Lung (tissue), 12 donors: ENCODE data around the gene FLNB. TPM values are rescaled to one million over a fixed set of nuclear protein-coding genes. Genes with fewer than 3 reads are reported as not detected.
A peak's percentile ranks its signal among the peaks of the same experiment; 100 is the strongest.

Experiments used
- ATAC-seq: fragments of 200-7000 bp; cut with Tn5 transposase; one replicate; pipeline ENCODE4 v1.9.1; 2020; ENCODE audit warnings: moderate number of reproducible peaks; ENCODE audit not compliant: insufficient read depth, low FRiP score
- DNase-seq, 3 donors: peaks; one replicate each; pipeline ENCODE4 v3.0.0-alpha.2; 2013 to 2017
- H3K27ac ChIP-seq, 2 donors: one replicate each; pipeline ENCODE4 v1.5.1; 2013; ENCODE audit warnings: mild to moderate bottlenecking in 2 of 2, moderate library complexity in 2 of 2, control low read depth in 1 of 2, inconsistent platforms in 1 of 2, low read depth in 1 of 2, low read length in 1 of 2
- H3K27me3 ChIP-seq, 3 donors: one replicate each; pipeline ENCODE4 v1.5.1; 2013; ENCODE audit warnings: low read length in 2 of 3; ENCODE audit not compliant: control insufficient read depth in 3 of 3, insufficient read depth in 3 of 3
- H3K36me3 ChIP-seq, 4 donors: one replicate each; pipeline ENCODE4 v1.5.1; 2013; ENCODE audit warnings: low read length in 4 of 4, mild to moderate bottlenecking in 1 of 4, moderate library complexity in 1 of 4; ENCODE audit not compliant: control insufficient read depth in 4 of 4, insufficient read depth in 4 of 4
- H3K4me1 ChIP-seq, 5 donors: one replicate each; pipeline ENCODE4 v1.5.1; 2013; ENCODE audit warnings: low read length in 5 of 5, mild to moderate bottlenecking in 2 of 5, moderate library complexity in 1 of 5; ENCODE audit not compliant: control insufficient read depth in 5 of 5, insufficient read depth in 5 of 5
- H3K4me3 ChIP-seq: one replicate; pipeline ENCODE4 v1.5.1; 2013; ENCODE audit warnings: mild to moderate bottlenecking, control low read depth, moderate library complexity
- H3K9ac ChIP-seq, 2 donors: one replicate each; pipeline ENCODE4 v1.5.1; 2013; ENCODE audit warnings: low read length in 2 of 2, control low read depth in 1 of 2; ENCODE audit not compliant: insufficient read depth in 1 of 2
- H3K9me3 ChIP-seq, 4 donors: one replicate each; pipeline ENCODE4 v1.5.1; 2013; ENCODE audit warnings: low read length in 3 of 4, mild to moderate bottlenecking in 1 of 4, moderate library complexity in 1 of 4; ENCODE audit not compliant: control insufficient read depth in 4 of 4, insufficient read depth in 3 of 4
- CTCF ChIP-seq: IDR thresholded peaks from 2 replicates; pipeline ENCODE4 v1.5.1; 2012; ENCODE audit warnings: mild to moderate bottlenecking; ENCODE audit errors: control extremely low read depth, extremely low read depth
- WGBS, 2 donors: extraction: QIAGEN DNeasy Blood & Tissue Kit; methylation state at CpG; one replicate each; pipeline ENCODE4 v1.1.7; 2013; 5-methylcytosine and 5-hydroxymethylcytosine counted together
- polyA plus RNA-seq, 2 donors: library from polyadenylated mRNA; stranded (reverse); fragments of 200-250 nt; gene quantifications; one replicate each; pipeline ENCODE4 v1.2.1, GENCODE V29; 2013
- total RNA-seq, 2 donors: library from RNA; depleted of rRNA in 1 of 2; stranded (reverse); fragments of >200 nt in 1 of 2; gene quantifications; one replicate each; pipeline ENCODE4 v1.2.1, GENCODE V29; 2014 to 2021
- donor health status: control.
- donor health status: control.
- donor health status: Bipolar disorder and iron deficiency.
- donor health status: healthy.
- donor health status: DM: yes; HTN: yes; CAD: no.

The FLNB gene
- total and polyA plus RNA-seq, 4 donors: 32.4 to 122 (median 93.7) TPM

- H3K9ac ChIP-seq: no peak overlapping the region
These were observed 48.6 kb upstream of the FLNB start for GRCh38 chr3:57959423-57960173.

GRCh38 chr3:57960174-57960505, 48.1 kb upstream of the FLNB start:
- Histone ChIP-seq H3K27ac (peak overlapping the region in 1 of 2 donors; percentile 25), H3K9me3 (no peaks in the 10 kb centered on the region), H3K9ac (no peak overlapping the region), H3K4me3 (no peak overlapping the region), H3K36me3 (no peaks in the 10 kb centered on the region), H3K27me3 (no peaks in the 10 kb centered on the region), H3K4me1 (peaks cover 0 to 18% (median 3%) of the 10 kb centered on the region in 5 donors)
- no peak for TF ChIP-seq CTCF
- ATAC-seq (no peak), DNase-seq (no peak)
- WGBS, 2 donors: 72 to 80% methylated on average over 4 of the region's 4 CpGs

More at GRCh38 chr3:57959423-57960173, 48.6 kb upstream of the FLNB start:
- Histone ChIP-seq H3K9me3 (no peaks in the 10 kb centered on the region), H3K36me3 (no peaks in the 10 kb centered on the region), H3K27me3 (no peaks in the 10 kb centered on the region), H3K27ac (peak overlapping the region in 1 of 2 donors; percentile 64), H3K4me1 (peaks cover 0 to 18% (median 3%) of the 10 kb centered on the region in 5 donors), H3K4me3 (no peak overlapping the region)
- 38 to 55% methylated on average over 19 of the region's 19 CpGs for WGBS, 2 donors
- no peak for DNase-seq
- no peak for TF ChIP-seq CTCF
- ATAC-seq: peak; percentile 32

- 78 to 84% methylated on average over 21 of the region's 21 CpGs for WGBS, 2 donors
- peaks cover 0 to 18% (median 3%) of the 10 kb centered on the region in 5 donors for H3K4me1 ChIP-seq
- no peak overlapping the region for H3K9ac ChIP-seq
- H3K36me3 ChIP-seq: no peaks in the 10 kb centered on the region
- TF ChIP-seq CTCF: no peak
- ATAC-seq (no peak), DNase-seq (no peak)
- H3K4me3 ChIP-seq: no peak overlapping the region
- no peak overlapping the region for H3K27ac ChIP-seq
- H3K27me3 ChIP-seq: no peaks in the 10 kb centered on the region
- no peaks in the 10 kb centered on the region for H3K9me3 ChIP-seq
These were observed 46.9 kb upstream of the FLNB start for GRCh38 chr3:57961177-57961827.
